Stimulated activated CD4-positive, alpha-beta T cell treated with anti-CD3 and anti-CD28 coated beads, Interleukin-15, amount 100 ng/mL, for 48 hours (primary cell): ENCODE results near the gene CHMP2A.

Source experiments
- DNase-seq, 2 donors: peaks; one replicate each; pipeline ENCODE4 v3.0.0-alpha.2; 2020; ENCODE audit warnings: low read depth in 2 of 2

CHMP2A gene

GRCh38 chr19:58569943-58570670 is 15.2 kb upstream of the CHMP2A start:
- no peak for DNase-seq

GRCh38 chr19:58569191-58569942 is 14.5 kb upstream of the CHMP2A start:
- DNase-seq: no peak

GRCh38 chr19:58568453-58569130 is 13.7 kb upstream of the CHMP2A start:
- DNase-seq: no peak

GRCh38 chr19:58566989-58567388 is 12.1 kb upstream of the CHMP2A start:
- DNase-seq: no peak

- DNase-seq: no peak
Observed at GRCh38 chr19:58563823-58564222, 8.9 kb upstream of the CHMP2A start.

- peak in 1 of 2 donors; percentile 25 for DNase-seq
Observed at GRCh38 chr19:58563034-58563573, 8.2 kb upstream of the CHMP2A start.

GRCh38 chr19:58562122-58563033 is 7.5 kb upstream of the CHMP2A start:
- peak in 1 of 2 donors; percentile 36 for DNase-seq

GRCh38 chr19:58561373-58562121 is 6.6 kb upstream of the CHMP2A start:
- no peak for DNase-seq

- no peak for DNase-seq
Observed at GRCh38 chr19:58560921-58561320, 6.0 kb upstream of the CHMP2A start.

- no peak for DNase-seq
Observed at GRCh38 chr19:58560007-58560887, 5.3 kb upstream of the CHMP2A start.

- DNase-seq: peak; percentile 64 to 74
Observed at GRCh38 chr19:58559275-58560006, 4.5 kb upstream of the CHMP2A start.

- peak; percentile 99 to 100 for DNase-seq
Observed at GRCh38 chr19:58558623-58559274, 3.8 kb upstream of the CHMP2A start.

GRCh38 chr19:58558066-58558622 is 3.2 kb upstream of the CHMP2A start, which contains the start of gene UBE2M:
UBE2M (minus strand) TSS chr19:58558611; CDS start chr19:58558381, 230 bp downstream.
- DNase-seq: peak; percentile 49 to 51

GRCh38 chr19:58557221-58558065 is 2.5 kb upstream of the CHMP2A start:
- DNase-seq: no peak

GRCh38 chr19:58556622-58557220 is 1.8 kb upstream of the CHMP2A start:
- DNase-seq: no peak

- no peak for DNase-seq
Observed at GRCh38 chr19:58555920-58556621, 1.2 kb upstream of the CHMP2A start.
